ENCODE results near the gene GSTM3.

The GSTM3 gene

GRCh38 chr1:109717729-109718128 lies 23.1 kb downstream of the GSTM3 start (continued):
- no peak for TF ChIP-seq ZBTB26 (tag by site-specific recombination; optimal IDR thresholded peaks at IDR 0.05)
- no peak for TF ChIP-seq ZNF112 (tag by site-specific recombination; IDR thresholded peaks at IDR 0.05)

- no peak overlapping the region for H3K27ac ChIP-seq (ENCODE audit: extremely low read depth, low read depth, low read length)
- no peak for TF ChIP-seq TRIM28 (IDR thresholded peaks at IDR 0.05; ENCODE audit: borderline replicate concordance, low read length)
- TF ChIP-seq ZNF335 (tag by site-specific recombination; conservative IDR thresholded peaks at IDR 0.05), result no peak
- no peak for TF ChIP-seq GLIS1 (tag by site-specific recombination; IDR thresholded peaks at IDR 0.05)
- TF ChIP-seq ZNF23 (tag by site-specific recombination; IDR thresholded peaks at IDR 0.05; ENCODE audit: borderline replicate concordance), result no peak
- no peak for TF ChIP-seq ZNF585B (tag by site-specific recombination; IDR thresholded peaks at IDR 0.05)
- no peak for TF ChIP-seq ZNF513 (tag by site-specific recombination; IDR thresholded peaks at IDR 0.05)
- no peak for TF ChIP-seq KLF1 (tag by site-specific recombination; IDR thresholded peaks at IDR 0.05)
- no peak for TF ChIP-seq ZNF621 (tag by site-specific recombination; IDR thresholded peaks at IDR 0.05)
- no peak for TF ChIP-seq ZNF112 (tag by site-specific recombination; IDR thresholded peaks at IDR 0.05)
- TF ChIP-seq ZNF221 (tag by site-specific recombination; IDR thresholded peaks at IDR 0.05; ENCODE audit: borderline replicate concordance), result no peak
- no peak for TF ChIP-seq ZNF202 (tag by site-specific recombination; IDR thresholded peaks at IDR 0.05; ENCODE audit: borderline replicate concordance)
- no peak for TF ChIP-seq ELK4 (IDR thresholded peaks at IDR 0.05; ENCODE audit: borderline replicate concordance, low read depth, low read length)
- no peak for TF ChIP-seq ZNF174 (tag by site-specific recombination; IDR thresholded peaks at IDR 0.05)
- no peak for TF ChIP-seq ZSCAN16 (tag by site-specific recombination; IDR thresholded peaks at IDR 0.05)
- TF ChIP-seq ZSCAN23 (tag by site-specific recombination; IDR thresholded peaks at IDR 0.05), result no peak
- no peak for TF ChIP-seq ZNF148 (tag by site-specific recombination; IDR thresholded peaks at IDR 0.05; ENCODE audit: borderline replicate concordance)
- H3K4me1 ChIP-seq (ENCODE audit: control insufficient read depth, insufficient read depth, low read length), result no peaks in the 10 kb centered on the region
- H3K36me3 ChIP-seq (ENCODE audit: control insufficient read depth in 2 of 2, insufficient read depth in 1 of 2, low read length in 2 of 2), result no peaks in the 10 kb centered on the region
- H3K4me3 ChIP-seq (ENCODE audit: low read depth, low read length), result no peak overlapping the region
- ChIA-PET POLR2A (no interaction called here), CTCF (interaction anchor here (0.8 to 2.3 kb wide), 2 partner anchors 77 to 267 kb away, joined by 3 to 12 read pairs; no protein-coding TSS in a partner anchor)
- H3K9me3 ChIP-seq (ENCODE audit: control insufficient read depth, insufficient read depth, low read depth, low read length), result no peaks in the 10 kb centered on the region
These were observed 24.2 kb downstream of the GSTM3 start for GRCh38 chr1:109716570-109717090.

- Histone ChIP-seq H3K9me3 (ENCODE audit: control insufficient read depth, insufficient read depth, low read depth, low read length) (no peaks in the 10 kb centered on the region), H3K36me3 (ENCODE audit: control insufficient read depth in 2 of 2, insufficient read depth in 1 of 2, low read length in 2 of 2) (no peaks in the 10 kb centered on the region), H3K4me1 (ENCODE audit: control insufficient read depth, insufficient read depth, low read length) (no peaks in the 10 kb centered on the region), H3K4me3 (ENCODE audit: low read depth, low read length) (no peak overlapping the region), H3K27ac (ENCODE audit: extremely low read depth, low read depth, low read length) (no peak overlapping the region)
- CTCF ChIA-PET, result interaction anchor here (2.3 kb wide), 1 partner anchor 76 kb away, joined by 12 read pairs; no protein-coding TSS in a partner anchor
- POLR2A ChIA-PET, result no interaction called here
- TF ChIP-seq ZNF416 (tag by site-specific recombination; IDR thresholded peaks at IDR 0.05) (no peak), MEIS1 (CRISPR knock-in tag; IDR thresholded peaks at IDR 0.05; ENCODE audit: borderline replicate concordance) (no peak), ZSCAN16 (tag by site-specific recombination; IDR thresholded peaks at IDR 0.05) (no peak), GLIS2 (tag by site-specific recombination; IDR thresholded peaks at IDR 0.05) (no peak), ZIC2 (tag by site-specific recombination; IDR thresholded peaks at IDR 0.05) (no peak), REST (tag by site-specific recombination; IDR thresholded peaks at IDR 0.05) (no peak), ZNF792 (tag by site-specific recombination; IDR thresholded peaks at IDR 0.05) (no peak)
These were observed 24.7 kb downstream of the GSTM3 start for GRCh38 chr1:109716121-109716520.

Data from HEK293 (cell line).